ENCODE data around the gene FAM135A. TPM values are rescaled to one million over a fixed set of nuclear protein-coding genes. Genes with fewer than 3 reads are reported as not detected.
"Not testable (repeated sequence)": the region's sequence is repeated elsewhere in the genome, so short reads cannot be mapped to it uniquely, and the experiment has no call there.

The FAM135A gene
- total RNA-seq, 1 donor from 2014 or later = 24.1 TPM

DNA sequence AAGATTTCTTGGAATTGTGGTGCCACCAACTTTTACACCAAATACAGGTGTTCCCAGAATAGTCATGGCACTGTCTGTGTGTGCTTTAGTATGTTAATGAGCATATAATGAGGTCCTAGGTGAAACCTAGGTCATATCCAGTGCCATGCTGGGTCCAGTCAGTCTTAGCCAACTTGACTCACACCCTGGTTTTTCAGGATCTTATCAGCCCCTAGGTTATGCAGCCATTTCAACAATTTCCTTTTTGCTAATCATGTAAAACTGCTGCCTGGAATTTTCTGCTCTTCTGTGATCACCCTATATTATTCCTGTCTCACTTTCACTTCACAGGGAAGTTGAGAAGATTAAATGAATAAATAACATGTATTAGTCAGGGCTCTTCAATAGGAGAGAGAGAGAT, 177.1 kb downstream of the FAM135A start:
- no peaks in the 10 kb centered on the region for H3K4me1 ChIP-seq
- H3K36me3 ChIP-seq = peaks cover 3% of the 10 kb centered on the region
- no peak overlapping the region for H3K27ac ChIP-seq
- H3K4me3 ChIP-seq = no peak overlapping the region
- ATAC-seq (no peak), DNase-seq (no peak)
- no peaks in the 10 kb centered on the region for H3K9me3 ChIP-seq
- no peaks in the 10 kb centered on the region for H3K27me3 ChIP-seq
- TF ChIP-seq, protein P1, sequence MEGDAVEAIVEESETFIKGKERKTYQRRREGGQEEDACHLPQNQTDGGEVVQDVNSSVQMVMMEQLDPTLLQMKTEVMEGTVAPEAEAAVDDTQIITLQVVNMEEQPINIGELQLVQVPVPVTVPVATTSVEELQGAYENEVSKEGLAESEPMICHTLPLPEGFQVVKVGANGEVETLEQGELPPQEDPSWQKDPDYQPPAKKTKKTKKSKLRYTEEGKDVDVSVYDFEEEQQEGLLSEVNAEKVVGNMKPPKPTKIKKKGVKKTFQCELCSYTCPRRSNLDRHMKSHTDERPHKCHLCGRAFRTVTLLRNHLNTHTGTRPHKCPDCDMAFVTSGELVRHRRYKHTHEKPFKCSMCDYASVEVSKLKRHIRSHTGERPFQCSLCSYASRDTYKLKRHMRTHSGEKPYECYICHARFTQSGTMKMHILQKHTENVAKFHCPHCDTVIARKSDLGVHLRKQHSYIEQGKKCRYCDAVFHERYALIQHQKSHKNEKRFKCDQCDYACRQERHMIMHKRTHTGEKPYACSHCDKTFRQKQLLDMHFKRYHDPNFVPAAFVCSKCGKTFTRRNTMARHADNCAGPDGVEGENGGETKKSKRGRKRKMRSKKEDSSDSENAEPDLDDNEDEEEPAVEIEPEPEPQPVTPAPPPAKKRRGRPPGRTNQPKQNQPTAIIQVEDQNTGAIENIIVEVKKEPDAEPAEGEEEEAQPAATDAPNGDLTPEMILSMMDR (IDR thresholded peaks at IDR 0.05) = no peak
- intact Hi-C loops (cut with DNase I) = no loop called here

DNA sequence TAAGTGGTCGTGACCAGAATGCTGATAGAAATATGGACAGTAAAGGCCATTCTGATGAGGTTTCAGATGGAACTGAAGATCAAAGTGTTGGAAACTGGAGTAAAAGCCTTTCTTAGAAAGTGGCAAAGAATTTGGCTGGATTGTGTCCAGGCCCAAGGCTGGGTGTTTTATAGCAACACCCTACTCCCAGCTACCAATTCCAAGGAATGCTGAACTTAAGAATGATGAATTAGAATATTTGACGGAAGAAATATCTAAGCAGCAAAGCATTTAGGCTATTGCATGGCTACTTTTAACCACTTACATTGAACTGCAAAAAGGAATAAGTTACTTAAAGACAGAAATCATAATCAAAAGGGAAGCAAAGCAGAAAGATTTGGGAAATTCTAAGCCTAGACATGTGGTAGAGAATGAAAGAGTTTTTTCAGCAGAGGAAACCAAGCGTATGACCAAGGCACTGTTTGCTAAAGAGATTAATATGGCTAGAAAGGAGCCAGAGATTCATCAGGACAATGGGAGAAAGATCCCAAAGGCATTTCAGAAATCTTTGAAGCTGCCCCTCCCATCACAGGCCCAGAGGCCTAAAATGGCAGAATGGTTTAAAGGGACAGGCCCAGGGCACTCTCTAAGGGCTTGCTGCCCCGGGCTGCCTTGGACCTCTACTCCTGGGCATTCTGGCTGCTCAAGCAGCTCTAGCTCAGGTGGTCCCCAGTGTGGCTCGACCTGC, 179.2 kb downstream of the FAM135A start:
- Histone ChIP-seq H3K27ac (no peak overlapping the region), H3K36me3 (no peaks in the 10 kb centered on the region), H3K27me3 (no peaks in the 10 kb centered on the region), H3K9me3 (no peaks in the 10 kb centered on the region), H3K4me3 (no peak overlapping the region), H3K4me1 (no peaks in the 10 kb centered on the region)
- TF ChIP-seq, protein P1 (IDR thresholded peaks at IDR 0.05) = no peak
- no peak for DNase-seq
- intact Hi-C loops (cut with DNase I) = no loop called here
- no peak for ATAC-seq

DNA sequence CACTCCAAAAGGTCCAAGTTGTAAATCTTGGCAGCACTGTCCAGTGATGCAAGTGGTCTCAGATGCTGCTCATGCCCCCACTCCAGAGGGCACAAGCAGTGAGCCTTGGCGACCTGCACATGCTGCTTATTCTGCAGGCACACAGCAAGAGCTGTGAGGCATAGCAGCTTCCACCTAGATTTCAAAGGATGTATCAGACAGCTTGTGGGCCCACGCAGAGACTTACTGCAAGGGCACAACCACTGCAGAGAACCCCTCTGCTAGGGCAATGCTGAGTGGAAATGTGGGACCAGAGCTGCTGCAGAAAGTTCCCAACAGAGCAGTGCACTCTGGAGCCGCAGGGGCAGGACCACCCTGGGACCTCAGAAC, 179.8 kb downstream of the FAM135A start:
- no peak for ATAC-seq
- H3K4me3 ChIP-seq = no peak overlapping the region
- DNase-seq = no peak
- no peaks in the 10 kb centered on the region for H3K4me1 ChIP-seq
- TF ChIP-seq, protein P1 (IDR thresholded peaks at IDR 0.05) = no peak
- H3K27ac ChIP-seq = no peak overlapping the region
- H3K27me3 ChIP-seq = no peaks in the 10 kb centered on the region
- no peaks in the 10 kb centered on the region for H3K9me3 ChIP-seq
- intact Hi-C loops (cut with DNase I) = no loop called here
- H3K36me3 ChIP-seq = no peaks in the 10 kb centered on the region

DNA sequence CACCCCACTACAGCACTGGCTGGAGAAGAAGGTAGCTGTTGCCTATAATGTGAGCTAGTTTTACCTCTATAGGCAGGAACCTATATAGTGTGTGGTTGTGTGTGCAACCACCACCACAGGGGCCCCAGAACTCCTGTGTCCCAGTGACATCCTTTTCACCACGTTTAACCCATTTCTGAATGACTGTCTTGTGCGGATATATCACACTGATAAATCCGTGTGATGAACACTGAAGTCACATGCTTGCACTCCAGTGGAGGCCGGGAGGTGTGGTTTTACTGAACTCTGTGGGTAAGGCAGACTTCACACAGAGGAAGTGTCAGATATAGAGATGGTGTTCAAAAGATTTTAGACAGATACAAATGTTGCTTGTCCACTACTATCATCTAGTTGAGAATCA, 185.9 kb downstream of the FAM135A start:
- no peaks in the 10 kb centered on the region for H3K4me1 ChIP-seq
- H3K4me3 ChIP-seq = no peak overlapping the region
- H3K27ac ChIP-seq = no peak overlapping the region
- no peaks in the 10 kb centered on the region for H3K27me3 ChIP-seq
- H3K9me3 ChIP-seq = no peaks in the 10 kb centered on the region
- DNase-seq (no peak), ATAC-seq (no peak)
- intact Hi-C loops (cut with DNase I) = no loop called here
- H3K36me3 ChIP-seq = no peaks in the 10 kb centered on the region
- TF ChIP-seq, protein P1 (IDR thresholded peaks at IDR 0.05) = no peak

DNA sequence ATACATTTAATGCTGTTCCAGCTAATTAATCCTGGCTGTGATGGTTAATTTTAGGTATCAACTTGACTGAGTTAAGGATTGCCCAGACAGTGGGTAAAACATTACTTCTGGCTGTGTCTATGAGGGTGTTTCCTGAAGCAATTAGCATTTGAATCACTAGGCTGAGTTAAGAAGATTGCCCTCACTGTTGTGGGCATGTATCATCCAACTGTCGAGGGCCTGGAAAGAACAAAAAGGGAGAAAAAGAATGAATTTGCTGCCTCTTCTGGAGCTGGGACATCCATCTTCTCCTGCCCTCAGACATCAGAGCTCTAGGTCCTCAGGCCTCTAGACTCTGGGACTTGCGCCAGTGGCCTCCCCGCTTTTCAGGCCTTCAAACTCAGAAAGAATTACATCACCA, 187.7 kb downstream of the FAM135A start:
- H3K4me3 ChIP-seq = no peak overlapping the region
- intact Hi-C loops (cut with DNase I) = no loop called here
- H3K36me3 ChIP-seq = no peaks in the 10 kb centered on the region
- no peaks in the 10 kb centered on the region for H3K27me3 ChIP-seq
- TF ChIP-seq, protein P1 (IDR thresholded peaks at IDR 0.05) = no peak
- ATAC-seq (no peak), DNase-seq (no peak)
- H3K4me1 ChIP-seq = no peaks in the 10 kb centered on the region
- no peaks in the 10 kb centered on the region for H3K9me3 ChIP-seq
- H3K27ac ChIP-seq = no peak overlapping the region

DNA sequence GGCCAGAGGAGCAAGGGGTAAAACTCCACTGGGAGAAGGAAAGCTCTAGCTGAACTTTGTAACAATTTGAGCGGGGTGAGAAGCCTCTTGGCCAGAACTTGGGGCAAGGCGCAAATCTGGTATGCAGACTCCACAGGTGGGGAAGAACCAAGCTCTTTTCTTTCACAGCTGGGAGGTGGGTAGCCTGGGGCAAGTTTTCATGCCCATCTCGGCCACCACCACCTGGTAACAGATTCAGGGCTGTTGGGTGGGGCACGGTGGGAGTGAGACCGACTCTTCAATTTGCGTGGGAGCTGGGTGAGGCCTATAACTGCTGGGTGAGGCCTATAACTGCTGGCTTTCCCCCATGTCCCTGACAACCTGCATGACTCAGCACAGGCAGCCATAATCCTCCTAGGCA, 190.9 kb downstream of the FAM135A start:
- intact Hi-C loops (cut with DNase I) = no loop called here
- ATAC-seq (no peak), DNase-seq (no peak)
- no peaks in the 10 kb centered on the region for H3K27me3 ChIP-seq
- no peaks in the 10 kb centered on the region for H3K36me3 ChIP-seq
- H3K4me3 ChIP-seq = no peak overlapping the region
- H3K4me1 ChIP-seq = no peaks in the 10 kb centered on the region
- no peaks in the 10 kb centered on the region for H3K9me3 ChIP-seq
- TF ChIP-seq, protein P1 (IDR thresholded peaks at IDR 0.05) = no peak
- no peak overlapping the region for H3K27ac ChIP-seq

DNA sequence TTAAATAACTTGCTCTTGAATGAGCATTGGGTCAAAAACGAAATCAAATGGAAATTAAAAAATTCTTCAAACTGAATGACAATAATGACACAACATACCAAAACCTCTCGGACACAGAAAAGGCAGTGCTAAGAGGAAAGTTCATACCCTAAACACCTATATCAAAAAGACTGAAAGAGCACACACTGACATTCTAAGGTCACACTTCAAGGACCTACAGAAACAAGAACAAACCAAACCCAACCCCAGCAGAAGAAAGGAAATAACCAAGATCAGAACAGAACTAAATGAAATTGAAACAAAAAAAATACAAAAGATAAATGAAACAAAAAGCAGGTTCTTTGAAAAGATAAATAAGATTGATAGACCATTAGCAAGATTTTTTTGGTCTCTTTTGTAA, 194.1 kb downstream of the FAM135A start:
- H3K27ac ChIP-seq; intact Hi-C loops (cut with DNase I); DNase-seq; H3K36me3 ChIP-seq; H3K4me3 ChIP-seq; H3K27me3 ChIP-seq; H3K9me3 ChIP-seq; H3K4me1 ChIP-seq; ATAC-seq: not testable (repeated sequence)

DNA sequence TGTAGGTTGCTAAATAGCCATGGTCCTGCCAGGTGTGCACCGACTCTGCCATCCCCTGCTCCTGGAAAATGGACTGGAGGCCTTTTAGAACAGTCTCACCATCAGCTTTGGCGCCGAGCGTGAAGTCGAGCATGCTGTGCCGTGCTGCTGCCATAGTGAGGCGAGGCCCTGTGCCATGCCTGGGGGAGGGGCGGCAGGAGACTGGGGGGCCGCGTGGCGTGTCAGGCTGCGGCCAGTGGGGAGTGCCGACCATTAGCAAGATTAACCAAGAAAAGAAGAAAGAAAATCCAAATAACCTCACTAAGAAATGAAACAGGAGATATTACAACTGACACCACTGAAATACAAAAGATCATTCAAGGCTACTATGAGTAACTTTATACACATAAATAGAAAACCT, 195.9 kb downstream of the FAM135A start:
- ATAC-seq; H3K4me3 ChIP-seq; H3K4me1 ChIP-seq; intact Hi-C loops (cut with DNase I); DNase-seq; H3K27me3 ChIP-seq; H3K9me3 ChIP-seq; H3K36me3 ChIP-seq; H3K27ac ChIP-seq: not testable (repeated sequence)
